Measurements from ENCODE around the gene NOL9. TPM values are rescaled to one million over a fixed set of nuclear protein-coding genes. Genes with fewer than 3 reads are reported as not detected.
A peak's percentile ranks its signal among the peaks of the same experiment; 100 is the strongest.

The NOL9 gene
- total and polyA plus RNA-seq, 2 donors (not counting 3 experiments of a cell fraction or from before 2014, with no cell fraction given) = 14.1 to 42.9 TPM

- Histone ChIP-seq H3K9me3 (replicated peaks; ENCODE audit: control insufficient read depth, insufficient read depth, low read length) (no peaks in the 10 kb centered on the region), H3K27ac (ENCODE audit: insufficient read depth, low read depth, low read length) (peak overlapping the region; percentile 49), H3K4me3 (replicated peaks in 1 of 3; ENCODE audit: insufficient read depth in 1 of 3, low read depth in 1 of 3, low read length in 3 of 3) (peak overlapping the region in 1 of 3 experiments; percentile 84), H3K36me3 (ENCODE audit: control insufficient read depth in 2 of 2, extremely low read depth in 1 of 2, insufficient read depth in 2 of 2, low read length in 2 of 2) (no peaks in the 10 kb centered on the region), H3K4me1 (ENCODE audit: control insufficient read depth, extremely low read depth, insufficient read depth, low read length) (peaks cover 27% of the 10 kb centered on the region), H3K9ac (replicated peaks; ENCODE audit: extremely low read depth, insufficient read depth, low read length) (no peak overlapping the region), H4K20me1 (replicated peaks; ENCODE audit: control insufficient read depth, extremely low read depth, insufficient read depth, low read length) (no peaks in the 10 kb centered on the region), H3K9me1 (replicated peaks; ENCODE audit: control insufficient read depth, extremely low read depth, insufficient read depth, low read length) (no peaks in the 10 kb centered on the region), H3K4me2 (ENCODE audit: insufficient read depth, low read length) (peak overlapping the region; percentile 50), H2AFZ (ENCODE audit: low read depth, low read length) (peak overlapping the region; percentile 20), H3K27me3 (ENCODE audit: control insufficient read depth in 2 of 2, insufficient read depth in 2 of 2, low read length in 2 of 2) (no peaks in the 10 kb centered on the region), H3K79me2 (ENCODE audit: control insufficient read depth, insufficient read depth, low read length) (peaks cover 32% of the 10 kb centered on the region)
- ChIA-PET POLR2A (no interaction called here), CTCF (interaction anchor here (0.6 to 10.9 kb wide), 20 partner anchors 9 to 161 kb away, joined by 3 to 113 read pairs (median 4); partner anchors contain the start of genes NOL9, THAP3 and ZBTB48)
- TF ChIP-seq POLR2AphosphoS5 (IDR thresholded peaks at IDR 0.05; ENCODE audit: insufficient read depth, low read depth, low read length) (peak; percentile 26), CTCF (IDR thresholded peaks at IDR 0.05; ENCODE audit: extremely low read depth in 1 of 2, insufficient read depth in 1 of 2, low read depth in 1 of 2, low read length in 2 of 2) (peak; percentile 97 to 98), MYC (IDR thresholded peaks at IDR 0.05; ENCODE audit: low read depth, low read length) (peak; percentile 46), POLR2A (IDR thresholded peaks at IDR 0.05; ENCODE audit: low read depth, low read length) (no peak)
- dilution Hi-C loops (cut with MboI; ENCODE audit: extremely low pct_ligation_motif_present, low sequenced_read_pairs) (no loop called here), intact Hi-C loops (cut with micrococcal nuclease) (loop anchor here (1.0 to 5.0 kb wide), 6 partner anchors 37 to 160 kb away; partner anchors contain the start of gene NOL9)
- DNase-seq (ENCODE audit: low read depth, low spot score) (peak; percentile 82), FAIRE-seq (peak; percentile 96)
- BruUV-seq (replicated peaks) = no TSS peak
These were observed 67.8 kb downstream of the NOL9 start for GRCh38 chr1:6486433-6487011.

Measured in endothelial cell of umbilical vein (primary cell).